ENCODE results near the gene ARHGEF17.

Gene ARHGEF17

GRCh38 chr11:73291196-73291595 is 16.9 kb upstream of the ARHGEF17 start:
- in situ Hi-C loops (cut with MboI; ENCODE audit: low sequenced_read_pairs) = loop anchor here (10.0 kb wide), 1 partner anchor 104 kb away; no protein-coding TSS in a partner anchor

GRCh38 chr11:73291781-73292524 is 16.1 kb upstream of the ARHGEF17 start:
- in situ Hi-C loops (cut with MboI; ENCODE audit: low sequenced_read_pairs) = loop anchor here (10.0 kb wide), 1 partner anchor 103 kb away; no protein-coding TSS in a partner anchor

GRCh38 chr11:73292525-73292894 is 15.6 kb upstream of the ARHGEF17 start:
- in situ Hi-C loops (cut with MboI; ENCODE audit: low sequenced_read_pairs) = loop anchor here (10.0 kb wide), 1 partner anchor 102 kb away; no protein-coding TSS in a partner anchor

- in situ Hi-C loops (cut with MboI; ENCODE audit: low sequenced_read_pairs) = loop anchor here (10.0 kb wide), 1 partner anchor 101 kb away; no protein-coding TSS in a partner anchor
Measured at GRCh38 chr11:73293356-73293936, 14.6 kb upstream of the ARHGEF17 start.

DNA sequence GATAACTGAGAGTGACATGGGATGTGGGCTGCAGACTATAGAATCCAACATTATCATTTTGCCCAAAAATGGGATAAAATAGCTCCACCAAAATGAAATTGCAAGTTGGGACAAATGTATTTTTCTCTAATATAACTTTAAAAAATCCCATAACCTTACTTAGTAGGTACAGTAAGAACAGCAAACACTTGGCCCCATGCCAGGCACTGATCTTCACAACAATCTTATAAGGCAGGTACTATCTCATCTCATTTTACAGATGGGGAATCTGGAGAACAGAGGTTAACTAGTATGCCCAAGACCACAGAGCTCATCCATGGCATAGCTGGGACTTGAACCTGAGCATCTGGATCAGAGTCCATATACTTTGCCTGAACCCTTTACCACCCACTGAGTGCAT is 13.5 kb upstream of the ARHGEF17 start:
- in situ Hi-C loops (cut with MboI; ENCODE audit: low sequenced_read_pairs) = loop anchor here (10.0 kb wide), 1 partner anchor 100 kb away; no protein-coding TSS in a partner anchor

DNA sequence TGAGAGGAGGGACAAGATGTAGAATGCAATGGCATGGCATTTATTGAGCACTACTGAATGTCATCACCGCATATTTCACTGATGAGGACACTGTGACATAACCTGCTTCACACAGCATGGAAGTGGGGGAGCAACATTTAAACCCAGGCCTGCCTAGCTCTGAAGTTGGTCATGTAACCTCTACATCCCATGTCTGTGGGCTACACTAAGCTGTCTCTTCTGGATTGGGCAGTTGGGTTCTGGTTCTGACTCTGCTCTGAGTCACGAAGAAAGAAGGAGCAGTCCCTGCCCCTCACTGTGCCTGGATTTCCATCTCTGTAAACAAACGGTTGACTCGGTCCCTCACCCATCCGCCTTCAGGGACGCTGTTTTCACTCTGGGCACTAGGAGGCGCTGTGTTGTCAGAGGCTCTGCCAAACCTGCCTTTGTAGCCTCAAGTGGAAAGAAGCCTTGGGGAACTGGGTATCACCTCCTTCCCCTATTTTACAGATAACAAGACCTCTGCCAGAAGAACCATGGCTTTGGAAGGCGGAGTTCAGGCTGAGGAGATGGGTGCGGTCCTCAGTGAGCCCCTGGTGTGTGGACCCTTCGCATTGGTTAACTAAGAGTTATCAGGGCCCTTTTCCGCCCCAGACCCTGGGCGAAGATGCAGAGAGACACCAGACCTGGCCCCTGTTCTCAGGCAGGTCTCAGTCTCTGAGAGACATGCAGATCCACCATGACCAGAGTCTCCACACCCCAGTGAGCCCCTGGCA is 12.7 kb upstream of the ARHGEF17 start:
- in situ Hi-C loops (cut with MboI; ENCODE audit: low sequenced_read_pairs) = loop anchor here (10.0 kb wide), 1 partner anchor 99 kb away; no protein-coding TSS in a partner anchor

- in situ Hi-C loops (cut with MboI; ENCODE audit: low sequenced_read_pairs) = loop anchor here (10.0 kb wide), 1 partner anchor 99 kb away; no protein-coding TSS in a partner anchor
Measured at GRCh38 chr11:73295996-73296318, 12.1 kb upstream of the ARHGEF17 start.

DNA sequence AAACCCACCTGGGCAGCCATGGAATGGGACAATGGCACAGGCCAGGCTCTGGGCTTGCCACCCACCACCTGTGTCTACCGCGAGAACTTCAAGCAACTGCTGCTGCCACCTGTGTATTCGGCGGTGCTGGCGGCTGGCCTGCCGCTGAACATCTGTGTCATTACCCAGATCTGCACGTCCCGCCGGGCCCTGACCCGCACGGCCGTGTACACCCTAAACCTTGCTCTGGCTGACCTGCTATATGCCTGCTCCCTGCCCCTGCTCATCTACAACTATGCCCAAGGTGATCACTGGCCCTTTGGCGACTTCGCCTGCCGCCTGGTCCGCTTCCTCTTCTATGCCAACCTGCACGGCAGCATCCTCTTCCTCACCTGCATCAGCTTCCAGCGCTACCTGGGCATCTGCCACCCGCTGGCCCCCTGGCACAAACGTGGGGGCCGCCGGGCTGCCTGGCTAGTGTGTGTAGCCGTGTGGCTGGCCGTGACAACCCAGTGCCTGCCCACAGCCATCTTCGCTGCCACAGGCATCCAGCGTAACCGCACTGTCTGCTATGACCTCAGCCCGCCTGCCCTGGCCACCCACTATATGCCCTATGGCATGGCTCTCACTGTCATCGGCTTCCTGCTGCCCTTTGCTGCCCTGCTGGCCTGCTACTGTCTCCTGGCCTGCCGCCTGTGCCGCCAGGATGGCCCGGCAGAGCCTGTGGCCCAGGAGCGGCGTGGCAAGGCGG is 11.4 kb upstream of the ARHGEF17 start:
- in situ Hi-C loops (cut with MboI; ENCODE audit: low sequenced_read_pairs) = loop anchor here (10.0 kb wide), 1 partner anchor 98 kb away; no protein-coding TSS in a partner anchor

- in situ Hi-C loops (cut with MboI; ENCODE audit: low sequenced_read_pairs) = loop anchor here (10.0 kb wide), 1 partner anchor 98 kb away; no protein-coding TSS in a partner anchor
Measured at GRCh38 chr11:73297231-73297590, 10.9 kb upstream of the ARHGEF17 start.

GRCh38 chr11:73297702-73298101 is 10.4 kb upstream of the ARHGEF17 start:
- in situ Hi-C loops (cut with MboI; ENCODE audit: low sequenced_read_pairs) = loop anchor here (10.0 kb wide), 1 partner anchor 97 kb away; no protein-coding TSS in a partner anchor

DNA sequence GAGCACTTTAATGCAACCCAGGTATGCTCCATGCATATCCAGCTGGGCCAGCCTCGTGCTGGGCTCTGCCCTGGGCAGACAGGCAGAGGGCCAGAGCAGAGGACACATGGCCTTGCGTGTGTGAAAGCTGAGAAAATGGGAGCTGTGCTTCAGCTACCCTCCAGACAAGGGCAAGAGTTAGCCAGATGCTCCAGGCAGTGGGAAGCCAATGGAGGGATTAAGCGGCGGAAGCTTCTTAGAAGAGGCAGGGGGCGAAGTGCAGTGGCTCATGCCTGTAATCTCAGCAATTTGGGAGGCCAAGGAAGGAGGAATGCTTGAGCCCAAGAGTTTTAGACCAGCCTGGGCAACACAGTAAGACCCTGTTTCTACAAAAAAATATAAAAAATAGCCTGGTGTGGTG is 9.8 kb upstream of the ARHGEF17 start:
- in situ Hi-C loops (cut with MboI; ENCODE audit: low sequenced_read_pairs) = loop anchor here (10.0 kb wide), 1 partner anchor 97 kb away; no protein-coding TSS in a partner anchor

- in situ Hi-C loops (cut with MboI; ENCODE audit: low sequenced_read_pairs) = loop anchor here (10.0 kb wide), 1 partner anchor 95 kb away; no protein-coding TSS in a partner anchor
Measured at GRCh38 chr11:73299751-73300150, 8.3 kb upstream of the ARHGEF17 start.

- in situ Hi-C loops (cut with MboI; ENCODE audit: low sequenced_read_pairs) = no loop called here
Measured at GRCh38 chr11:73306069-73306841, 1.8 kb upstream of the ARHGEF17 start.

DNA sequence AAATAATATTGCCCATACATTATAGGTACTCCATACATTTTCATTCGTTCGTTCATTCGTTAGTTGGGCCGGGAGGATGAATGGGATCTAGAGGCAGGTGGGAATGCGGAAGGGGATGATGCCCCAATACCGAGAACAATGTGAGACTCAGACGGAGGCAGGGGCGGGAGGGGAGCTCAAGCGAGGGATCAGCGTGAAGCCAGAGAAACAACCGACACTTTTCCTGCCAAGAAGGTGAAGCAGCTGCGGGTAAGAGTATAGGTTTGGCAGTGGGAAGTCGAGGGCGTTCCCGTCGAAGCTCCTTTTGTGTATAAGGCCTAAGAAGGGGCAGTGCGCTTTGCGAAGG is 1.1 kb upstream of the ARHGEF17 start:
- in situ Hi-C loops (cut with MboI; ENCODE audit: low sequenced_read_pairs) = no loop called here

GRCh38 chr11:73307323-73308002 is 613 bp upstream of the ARHGEF17 start:
- in situ Hi-C loops (cut with MboI; ENCODE audit: low sequenced_read_pairs) = no loop called here

- in situ Hi-C loops (cut with MboI; ENCODE audit: low sequenced_read_pairs) = no loop called here
Measured at GRCh38 chr11:73308961-73309919, 1.2 kb downstream of the ARHGEF17 start.

- in situ Hi-C loops (cut with MboI; ENCODE audit: low sequenced_read_pairs) = no loop called here
Measured at GRCh38 chr11:73310076-73310475, 2.0 kb downstream of the ARHGEF17 start.

GRCh38 chr11:73310661-73311393 is 2.8 kb downstream of the ARHGEF17 start:
- in situ Hi-C loops (cut with MboI; ENCODE audit: low sequenced_read_pairs) = no loop called here

All from HL-60/S4 treated with retinoic acid at 250 ng/mL for 4 days and 3 days (cell line).